NT2/D1 (cell line): Measurements from ENCODE around the gene RIT2.

Experiments
- SUZ12 ChIP-seq: IDR thresholded peaks from 2 replicates; pipeline ENCODE4 v1.6.1; 2011; ENCODE audit not compliant: insufficient read length, insufficient read depth; ENCODE audit errors: extremely low read depth
- YY1 ChIP-seq: IDR thresholded peaks from 2 replicates; pipeline ENCODE4 v1.6.1; 2011; ENCODE audit not compliant: insufficient read length, insufficient read depth

GRCh38 chr18:42892181-42892580, 223.3 kb downstream of the RIT2 start:
- TF ChIP-seq YY1 (no peak), SUZ12 (no peak)
